ENCODE data around the gene MTX3.

Gene MTX3

GRCh38 chr5:79990598-79991507, at the start of gene MTX3:
TSS of gene MTX3 (minus strand) at chr5:79991262. CDS start at chr5:79991238, 24 bp downstream.
- peak; percentile 87 for DNase-seq (ENCODE audit: low read depth)

GRCh38 chr5:80039650-80040049, 48.6 kb upstream of the MTX3 start:
- DNase-seq (ENCODE audit: low read depth) = no peak

- no peak for DNase-seq (ENCODE audit: low read depth)
Observed at GRCh38 chr5:80037366-80037765, 46.3 kb upstream of the MTX3 start.

- no peak for DNase-seq (ENCODE audit: low read depth)
Observed at GRCh38 chr5:80036615-80037014, 45.6 kb upstream of the MTX3 start.

GRCh38 chr5:80035839-80036238, 44.8 kb upstream of the MTX3 start:
- no peak for DNase-seq (ENCODE audit: low read depth)

- no peak for DNase-seq (ENCODE audit: low read depth)
Observed at GRCh38 chr5:80034962-80035821, 44.1 kb upstream of the MTX3 start, which contains the start of gene THBS4. TSS of gene THBS4 (plus strand) at chr5:80035348. CDS start at chr5:80035538, 190 bp downstream.

- no peak for DNase-seq (ENCODE audit: low read depth)
Observed at GRCh38 chr5:80034559-80034958, 43.5 kb upstream of the MTX3 start.

GRCh38 chr5:80033513-80033912, 42.5 kb upstream of the MTX3 start:
- no peak for DNase-seq (ENCODE audit: low read depth)

GRCh38 chr5:80031109-80031508, 40.0 kb upstream of the MTX3 start:
- no peak for DNase-seq (ENCODE audit: low read depth)

GRCh38 chr5:80026841-80027240, 35.8 kb upstream of the MTX3 start:
- DNase-seq (ENCODE audit: low read depth) = no peak

- DNase-seq (ENCODE audit: low read depth) = no peak
Observed at GRCh38 chr5:80025069-80025468, 34.0 kb upstream of the MTX3 start.

GRCh38 chr5:80010754-80011392, 19.8 kb upstream of the MTX3 start:
- DNase-seq (ENCODE audit: low read depth) = no peak

GRCh38 chr5:80008995-80009765, 18.1 kb upstream of the MTX3 start:
- DNase-seq (ENCODE audit: low read depth) = no peak

GRCh38 chr5:80002677-80003076, 11.6 kb upstream of the MTX3 start:
- no peak for DNase-seq (ENCODE audit: low read depth)

GRCh38 chr5:79999722-80000121, 8.7 kb upstream of the MTX3 start:
- no peak for DNase-seq (ENCODE audit: low read depth)

- DNase-seq (ENCODE audit: low read depth) = peak; percentile 36
Observed at GRCh38 chr5:79992891-79993657, 2.0 kb upstream of the MTX3 start.

- peak; percentile 2 for DNase-seq (ENCODE audit: low read depth)
Observed at GRCh38 chr5:79990205-79990597, 861 bp downstream of the MTX3 start.

- DNase-seq (ENCODE audit: low read depth) = no peak
Observed at GRCh38 chr5:79986260-79986659, 4.8 kb downstream of the MTX3 start.

- no peak for DNase-seq (ENCODE audit: low read depth)
Observed at GRCh38 chr5:79985288-79985687, 5.8 kb downstream of the MTX3 start.

- DNase-seq (ENCODE audit: low read depth) = no peak
Observed at GRCh38 chr5:79984363-79984762, 6.7 kb downstream of the MTX3 start.

GRCh38 chr5:79983618-79984017, 7.4 kb downstream of the MTX3 start:
- DNase-seq (ENCODE audit: low read depth) = no peak
